GM23338 (cell line): Measurements from ENCODE around the gene SFTA2. TPM values are rescaled to one million over a fixed set of nuclear protein-coding genes. Genes with fewer than 3 reads are reported as not detected.
A peak's percentile ranks its signal among the peaks of the same experiment; 100 is the strongest.

Source experiments
- ATAC-seq: fragments of 200-7000 bp; cut with Tn5 transposase; 3 replicates; pipeline ENCODE4 v1.9.1; 2020
- DNase-seq: peaks from one replicate; pipeline ENCODE4 v3.0.0-alpha.2; 2015; ENCODE audit warnings: low spot score
- H2AFZ ChIP-seq: fragments of 200-600 bp; sonication (generic); 2 replicates; pipeline ENCODE4 v1.8.0; 2016; ENCODE audit warnings: antibody characterized with exemption, mild to moderate bottlenecking, moderate library complexity
- H3F3A ChIP-seq: fragments of 200-600 bp; sonication (generic); replicated peaks from 2 replicates; pipeline ENCODE4 v1.8.0; 2017; ENCODE audit warnings: antibody characterized with exemption, mixed run types, low read depth
- H3K27ac ChIP-seq: fragments of 200-600 bp; sonication (generic); 2 replicates; pipeline ENCODE4 v1.6.1; 2016; ENCODE audit warnings: low read depth
- H3K27me3 ChIP-seq: fragments of 200-600 bp; sonication (generic); 2 replicates; pipeline ENCODE4 v1.8.0; 2016; ENCODE audit warnings: mild to moderate bottlenecking, mixed run types, moderate library complexity; ENCODE audit not compliant: insufficient read depth
- H3K36me3 ChIP-seq: fragments of 200-600 bp; sonication (generic); 2 replicates; pipeline ENCODE4 v1.8.0; 2016; ENCODE audit warnings: mild to moderate bottlenecking; ENCODE audit not compliant: insufficient read depth
- H3K4me1 ChIP-seq: fragments of 200-600 bp; sonication (generic); 2 replicates; pipeline ENCODE4 v1.8.0; 2016; ENCODE audit warnings: mild to moderate bottlenecking, moderate library complexity; ENCODE audit not compliant: insufficient read depth
- H3K4me2 ChIP-seq: fragments of 200-600 bp; sonication (generic); 2 replicates; pipeline ENCODE4 v1.7.1; 2017; ENCODE audit warnings: mixed run types
- H3K4me3 ChIP-seq: fragments of 200-600 bp; sonication (generic); 2 replicates; pipeline ENCODE4 v1.6.1; 2016; ENCODE audit warnings: mixed run types
- H3K79me2 ChIP-seq: fragments of 200-600 bp; sonication (generic); replicated peaks from 2 replicates; pipeline ENCODE4 v1.8.0; 2017; ENCODE audit warnings: mild to moderate bottlenecking; ENCODE audit not compliant: insufficient read depth
- H3K9me2 ChIP-seq: fragments of 200-600 bp; sonication (generic); 2 replicates; pipeline ENCODE4 v1.8.0; 2017; ENCODE audit not compliant: insufficient read depth
- H4K20me1 ChIP-seq: fragments of 200-600 bp; sonication (generic); replicated peaks from 2 replicates; pipeline ENCODE4 v1.8.0; 2017; ENCODE audit warnings: mild to moderate bottlenecking; ENCODE audit not compliant: insufficient read depth
- H3K27ac Mint-ChIP-seq: 2 replicates; pipeline ENCODE4 v1.8.0; 2020; ENCODE audit warnings: inconsistent platforms, mild to moderate bottlenecking, moderate library complexity, mixed read lengths
- H3K27me3 Mint-ChIP-seq: 3 replicates; pipeline ENCODE4 v1.8.0; 2022; ENCODE audit warnings: low read depth, mild to moderate bottlenecking, moderate library complexity, mixed read lengths, inconsistent platforms; ENCODE audit not compliant: insufficient read depth, poor library complexity
- H3K36me3 Mint-ChIP-seq: 3 replicates; pipeline ENCODE4 v1.8.0; 2021; ENCODE audit warnings: low read depth, mild to moderate bottlenecking, inconsistent platforms, moderate library complexity, mixed read lengths
- H3K4me1 Mint-ChIP-seq: 3 replicates; pipeline ENCODE4 v1.8.0; 2020; ENCODE audit warnings: mild to moderate bottlenecking, inconsistent platforms, mixed read lengths
- H3K4me3 Mint-ChIP-seq: 3 replicates; pipeline ENCODE4 v1.8.0; 2021; ENCODE audit warnings: moderate library complexity, mild to moderate bottlenecking, inconsistent platforms, mixed read lengths
- H3K9me3 Mint-ChIP-seq: 3 replicates; pipeline ENCODE4 v1.8.0; 2020; ENCODE audit warnings: moderate library complexity, mild to moderate bottlenecking, inconsistent platforms, mixed read lengths
- ETS1 ChIP-seq: IDR thresholded peaks from 2 replicates; pipeline ENCODE4 v1.6.1; 2016; ENCODE audit warnings: antibody characterized with exemption
- EZH2 ChIP-seq: fragments of 200-600 bp; sonication (generic); IDR thresholded peaks from one replicate; pipeline ENCODE4 v1.8.0; 2017; ENCODE audit warnings: antibody characterized with exemption, mild to moderate bottlenecking, low read depth; ENCODE audit not compliant: unreplicated experiment
- JUNB ChIP-seq: IDR thresholded peaks from one replicate; pipeline ENCODE4 v1.6.1; 2016; ENCODE audit warnings: antibody characterized with exemption; ENCODE audit not compliant: unreplicated experiment
- NANOG ChIP-seq: IDR thresholded peaks from 2 replicates; pipeline ENCODE4 v1.6.1; 2016; ENCODE audit warnings: antibody characterized with exemption, borderline replicate concordance
- POLR2AphosphoS5 ChIP-seq: IDR thresholded peaks from 2 replicates; pipeline ENCODE4 v1.6.1; 2016; ENCODE audit warnings: antibody characterized with exemption, low read depth
- STAT1 ChIP-seq: IDR thresholded peaks from one replicate; pipeline ENCODE4 v1.6.1; 2016; ENCODE audit warnings: antibody characterized with exemption; ENCODE audit not compliant: unreplicated experiment
- ZNF114 ChIP-seq: fragments of 250-450 bp; sonication (Bioruptor Pico); IDR thresholded peaks from 2 replicates; pipeline ENCODE4 v1.5.0; 2020; ENCODE audit warnings: mild to moderate bottlenecking, moderate library complexity
- ZNF331 ChIP-seq: fragments of 250-450 bp; sonication (Bioruptor Pico); IDR thresholded peaks from 2 replicates; pipeline ENCODE4 v1.5.0; 2020; ENCODE audit warnings: low read depth, mild to moderate bottlenecking, moderate library complexity
- ZNF462 ChIP-seq: fragments of 250-450 bp; sonication (Bioruptor Pico); IDR thresholded peaks from 2 replicates; pipeline ENCODE4 v1.5.0; 2020; ENCODE audit warnings: mild to moderate bottlenecking, moderate library complexity
- polyA plus RNA-seq: library from polyadenylated mRNA; unstranded; fragments of >200 nt; fragmentation: Nextera tagmentation; extraction: Ambion mirVana; gene quantifications from 2 replicates; pipeline ENCODE4 v1.2.1, GENCODE V29; 2016
- total RNA-seq: library from RNA; depleted of rRNA; stranded (reverse); fragments of >200 nt; shearing (Covaris generic); gene quantifications from 2 replicates; pipeline ENCODE4 v1.2.3, GENCODE V29; 2014

Gene SFTA2
- total and polyA plus RNA-seq, 2 experiments from 2014 or later = not detected

- H2AFZ ChIP-seq = 0 out of 2 replicates have a peak within 1 kb of the TSS, but pooled peaks have one; percentile 23
- Mint-ChIP-seq H3K36me3 (no peaks in the 10 kb centered on the region), H3K4me1 (peaks cover 35% of the 10 kb centered on the region), H3K27ac (no peak within 1 kb of the TSS), H3K4me3 (no peak within 1 kb of the TSS; the same call in 2 of the 3 replicates), H3K9me3 (no peaks in the 10 kb centered on the region; the same call in 2 of the 3 replicates), H3K27me3 (peaks cover 13% of the 10 kb centered on the region)
- H3K4me1 ChIP-seq = peaks cover 17% of the 10 kb centered on the region
- H4K20me1 ChIP-seq = no peaks in the 10 kb centered on the region
- no peak for ATAC-seq
- no peaks in the 10 kb centered on the region for H3F3A ChIP-seq
- no peak within 1 kb of the TSS for H3K4me3 ChIP-seq
- H3K9me2 ChIP-seq = peaks cover 5% of the 10 kb centered on the region; the same call in 1 of the 2 replicates
- peak within 1 kb of the TSS; percentile 25; the same call in 1 of the 2 replicates for H3K4me2 ChIP-seq
- H3K36me3 ChIP-seq = no peaks in the 10 kb centered on the region
- H3K79me2 ChIP-seq = no peaks in the 10 kb centered on the region
- no peak for DNase-seq
- no peaks in the 10 kb centered on the region for H3K27me3 ChIP-seq
- TF ChIP-seq ZNF462 (CRISPR knock-in tag) (no peak), JUNB (no peak), NANOG (no peak), POLR2AphosphoS5 (no peak), STAT1 (no peak), EZH2 (no peak), ZNF331 (CRISPR knock-in tag) (no peak), ETS1 (no peak), ZNF114 (CRISPR knock-in tag) (no peak)
- no peak within 1 kb of the TSS for H3K27ac ChIP-seq
Measured at GRCh38 chr6:30940361-30940986, 8.5 kb upstream of the SFTA2 start, which contains the start of gene MUCL3. Gene MUCL3, plus strand, starts transcription at chr6:30940973. Its CDS starts 27 bp downstream, at chr6:30941000.
